Measurements from ENCODE around the gene CGB2. TPM values are rescaled to one million over a fixed set of nuclear protein-coding genes. Genes with fewer than 3 reads are reported as not detected.
"Not testable (repeated sequence)": the region's sequence is repeated elsewhere in the genome, so short reads cannot be mapped to it uniquely, and the experiment has no call there.

Gene CGB2
- total RNA-seq, 1 experiment from 2014 or later = 0.77 TPM

- no CpG with 5 or more reads among the region's 9 CpGs for WGBS (ENCODE audit: extremely low coverage, insufficient read length, low lambda C conversion rate)
These were observed 43.2 kb downstream of the CGB2 start for GRCh38 chr19:49074869-49075268.

More at GRCh38 chr19:49074869-49075268, 43.2 kb downstream of the CGB2 start:
- not testable (repeated sequence) for H4K20me1 ChIP-seq (ENCODE audit: control insufficient read depth, insufficient read depth, insufficient read length); H3K27ac ChIP-seq (ENCODE audit: insufficient read length, low read depth, low read length); H3K23ac ChIP-seq (ENCODE audit: insufficient read length, low read depth, low read length); H3K79me1 ChIP-seq (ENCODE audit: insufficient read depth, low read depth, low read length, poor library complexity, severe bottlenecking); H3K36me3 Mint-ChIP-seq (ENCODE audit: insufficient read depth in 1 of 3, low read depth in 3 of 3); H2AK5ac ChIP-seq (ENCODE audit: insufficient read length, low read length); H2BK12ac ChIP-seq (ENCODE audit: insufficient read length, low read depth, low read length); H3K9ac ChIP-seq (ENCODE audit: extremely low read depth, insufficient read length, low read length); H3K14ac ChIP-seq (ENCODE audit: insufficient read depth, low read length); H3K4me1 ChIP-seq (ENCODE audit: insufficient read depth, low read length); H3K9me3 Mint-ChIP-seq; H3K4ac ChIP-seq (ENCODE audit: low read depth, low read length); H4K91ac ChIP-seq (ENCODE audit: insufficient read length, low read depth, low read length); H2BK20ac ChIP-seq (ENCODE audit: low read depth, low read length, poor library complexity, severe bottlenecking); H3K4me2 ChIP-seq (ENCODE audit: insufficient read depth, insufficient read length, low read length); H3K56ac ChIP-seq (ENCODE audit: insufficient read length, low read depth, low read length); H2AFZ ChIP-seq (ENCODE audit: low read length); H3K23me2 ChIP-seq (ENCODE audit: insufficient read length, low read depth, low read length, poor library complexity, severe bottlenecking); H2BK120ac ChIP-seq (ENCODE audit: low read depth, low read length, poor library complexity, severe bottlenecking); H2BK5ac ChIP-seq (ENCODE audit: insufficient read length, low read length); H4K5ac ChIP-seq (ENCODE audit: insufficient read length, low read depth, low read length); H3K4me3 Mint-ChIP-seq; H2BK15ac ChIP-seq (ENCODE audit: low read depth, low read length); H3K9me3 ChIP-seq (ENCODE audit: control insufficient read depth, low read depth, low read length); H3K79me2 ChIP-seq (ENCODE audit: insufficient read depth, low read length); H3T11ph ChIP-seq (ENCODE audit: low read length); H3K27ac Mint-ChIP-seq; H3K18ac ChIP-seq (ENCODE audit: insufficient read length, low read depth, low read length); H4K8ac ChIP-seq (replicated peaks; ENCODE audit: insufficient read length, low read depth, low read length)
- Mint-ChIP-seq H3K27me3 (ENCODE audit: low read depth) (peaks cover 68% of the 10 kb centered on the region), H3K4me1 (peaks cover 4 to 20% of the 10 kb centered on the region in 2 experiments; a peak in 3 of 4 replicates)
- TF ChIP-seq, protein P1, sequence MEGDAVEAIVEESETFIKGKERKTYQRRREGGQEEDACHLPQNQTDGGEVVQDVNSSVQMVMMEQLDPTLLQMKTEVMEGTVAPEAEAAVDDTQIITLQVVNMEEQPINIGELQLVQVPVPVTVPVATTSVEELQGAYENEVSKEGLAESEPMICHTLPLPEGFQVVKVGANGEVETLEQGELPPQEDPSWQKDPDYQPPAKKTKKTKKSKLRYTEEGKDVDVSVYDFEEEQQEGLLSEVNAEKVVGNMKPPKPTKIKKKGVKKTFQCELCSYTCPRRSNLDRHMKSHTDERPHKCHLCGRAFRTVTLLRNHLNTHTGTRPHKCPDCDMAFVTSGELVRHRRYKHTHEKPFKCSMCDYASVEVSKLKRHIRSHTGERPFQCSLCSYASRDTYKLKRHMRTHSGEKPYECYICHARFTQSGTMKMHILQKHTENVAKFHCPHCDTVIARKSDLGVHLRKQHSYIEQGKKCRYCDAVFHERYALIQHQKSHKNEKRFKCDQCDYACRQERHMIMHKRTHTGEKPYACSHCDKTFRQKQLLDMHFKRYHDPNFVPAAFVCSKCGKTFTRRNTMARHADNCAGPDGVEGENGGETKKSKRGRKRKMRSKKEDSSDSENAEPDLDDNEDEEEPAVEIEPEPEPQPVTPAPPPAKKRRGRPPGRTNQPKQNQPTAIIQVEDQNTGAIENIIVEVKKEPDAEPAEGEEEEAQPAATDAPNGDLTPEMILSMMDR (conservative IDR thresholded peaks at IDR 0.05) = peak; percentile 75
- H3K27me3 ChIP-seq (ENCODE audit: insufficient read depth, low read length) = peaks cover 26% of the 10 kb centered on the region
- peak; percentile 57 for DNase-seq

Data from H9 (cell line).